T-helper 17 cell (primary cell): ENCODE data around the gene DFFB. TPM values are rescaled to one million over a fixed set of nuclear protein-coding genes. Genes with fewer than 3 reads are reported as not detected.
"Not testable (repeated sequence)": the region's sequence is repeated elsewhere in the genome, so short reads cannot be mapped to it uniquely, and the experiment has no call there.

ENCODE experiments used
- ATAC-seq: fragments of 150-1000 bp; cut with Tn5 transposase; 2 replicates; pipeline ENCODE4 v1.10.0; 2021; ENCODE audit warnings: mild to moderate bottlenecking, moderate library complexity
- DNase-seq, 3 donors: peaks; one replicate each; pipeline versions ENCODE4 v3.0.0 to v3.0.0-alpha.2; 2020 to 2021
- H3K9me3 ChIP-seq: one replicate; pipeline ENCODE4 v1.7.0; 2013; ENCODE audit warnings: low read length, mild to moderate bottlenecking; ENCODE audit not compliant: control insufficient read depth, poor library complexity, severe bottlenecking
- H3K27ac Mint-ChIP-seq: one replicate; pipeline ENCODE4 v1.8.0; 2022; ENCODE audit warnings: mild to moderate bottlenecking, moderate library complexity, mixed read lengths
- H3K27me3 Mint-ChIP-seq: one replicate; pipeline ENCODE4 v1.8.0; 2022; ENCODE audit warnings: mixed read lengths
- H3K36me3 Mint-ChIP-seq: one replicate; pipeline ENCODE4 v1.8.0; 2022; ENCODE audit warnings: low read depth, mixed read lengths
- H3K4me1 Mint-ChIP-seq: one replicate; pipeline ENCODE4 v1.8.0; 2022; ENCODE audit warnings: mild to moderate bottlenecking, mixed read lengths
- H3K4me3 Mint-ChIP-seq: one replicate; pipeline ENCODE4 v1.8.0; 2022; ENCODE audit warnings: mild to moderate bottlenecking, moderate library complexity, mixed read lengths
- total RNA-seq, 4 donors: library from RNA in 2 of 4; stranded (reverse) in 2 of 4; gene quantifications; one replicate each; pipeline ENCODE4 v1.2.3 and lab custom pipeline; 2022 to 2026

Gene DFFB
- total RNA-seq, result 10 to 100 TPM; 14.9 to 15.3 TPM
- 11.9 to 15.2 reads per million in 2 donors for total RNA-seq (lab: John Stamatoyannopoulos, UW)

- peak; percentile 98 for ATAC-seq
- no peaks in the 10 kb centered on the region for H3K9me3 ChIP-seq
- H3K4me1 Mint-ChIP-seq, result peaks cover 18% of the 10 kb centered on the region
Observed at GRCh38 chr1:3856923-3857790, at the start of gene DFFB, which contains the start of gene CEP104. DFFB (plus strand) TSS chr1:3857476; CDS start chr1:3857604, 128 bp downstream. CEP104 (minus strand) TSS chr1:3857211; CDS start chr1:3852407, 4,804 bp downstream.

GRCh38 chr1:3807769-3808168 is 49.5 kb upstream of the DFFB start:
- ATAC-seq, result no peak
- H3K27me3 Mint-ChIP-seq, result peaks cover 32% of the 10 kb centered on the region
- H3K4me3 Mint-ChIP-seq, result no peak overlapping the region
- peaks cover 2% of the 10 kb centered on the region for H3K4me1 Mint-ChIP-seq
- no peaks in the 10 kb centered on the region for H3K9me3 ChIP-seq
- DNase-seq, result no peak
- H3K36me3 Mint-ChIP-seq, result peaks cover 2% of the 10 kb centered on the region
- no peak overlapping the region for H3K27ac Mint-ChIP-seq

More at GRCh38 chr1:3856923-3857790, at the start of gene DFFB, which contains the start of gene CEP104:
- no peaks in the 10 kb centered on the region for H3K36me3 Mint-ChIP-seq
- H3K27me3 Mint-ChIP-seq, result no peaks in the 10 kb centered on the region
- peak within 1 kb of the TSS; percentile 92 for H3K27ac Mint-ChIP-seq
- peak within 1 kb of the TSS; percentile 99 for H3K4me3 Mint-ChIP-seq
- peak; percentile 94 to 98 (median 97) for DNase-seq

GRCh38 chr1:3809680-3810079 is 47.6 kb upstream of the DFFB start:
- no peak overlapping the region for H3K4me3 Mint-ChIP-seq
- no peaks in the 10 kb centered on the region for H3K9me3 ChIP-seq
- ATAC-seq (no peak), DNase-seq (no peak)
- H3K27ac Mint-ChIP-seq, result no peak overlapping the region
- H3K27me3 Mint-ChIP-seq, result peaks cover 13% of the 10 kb centered on the region
- H3K36me3 Mint-ChIP-seq, result peaks cover 2% of the 10 kb centered on the region
- H3K4me1 Mint-ChIP-seq, result no peaks in the 10 kb centered on the region

- H3K4me1 Mint-ChIP-seq, DNase-seq, H3K27ac Mint-ChIP-seq, H3K27me3 Mint-ChIP-seq, H3K36me3 Mint-ChIP-seq, H3K9me3 ChIP-seq, ATAC-seq, H3K4me3 Mint-ChIP-seq: not testable (repeated sequence)
Observed at GRCh38 chr1:3810149-3810761, 47.0 kb upstream of the DFFB start.

- DNase-seq (no peak), ATAC-seq (no peak)
- H3K4me3 Mint-ChIP-seq, result no peak overlapping the region
- no peaks in the 10 kb centered on the region for H3K9me3 ChIP-seq
- no peaks in the 10 kb centered on the region for H3K27me3 Mint-ChIP-seq
- H3K27ac Mint-ChIP-seq, result no peak overlapping the region
- no peaks in the 10 kb centered on the region for H3K4me1 Mint-ChIP-seq
- peaks cover 2% of the 10 kb centered on the region for H3K36me3 Mint-ChIP-seq
Observed at GRCh38 chr1:3811595-3811911, 45.7 kb upstream of the DFFB start.

GRCh38 chr1:3814065-3814464 is 43.2 kb upstream of the DFFB start:
- DNase-seq, result no peak
- no peaks in the 10 kb centered on the region for H3K9me3 ChIP-seq
- H3K36me3 Mint-ChIP-seq, result peaks cover 2% of the 10 kb centered on the region
- H3K27me3 Mint-ChIP-seq, result no peaks in the 10 kb centered on the region
- no peak overlapping the region for H3K27ac Mint-ChIP-seq
- peaks cover 4% of the 10 kb centered on the region for H3K4me1 Mint-ChIP-seq
- no peak for ATAC-seq
- H3K4me3 Mint-ChIP-seq, result no peak overlapping the region

- Mint-ChIP-seq H3K4me1 (peaks cover 9% of the 10 kb centered on the region), H3K36me3 (peaks cover 8% of the 10 kb centered on the region), H3K4me3 (no peak overlapping the region), H3K27ac (no peak overlapping the region), H3K27me3 (no peaks in the 10 kb centered on the region)
- ATAC-seq (no peak), DNase-seq (no peak)
- no peaks in the 10 kb centered on the region for H3K9me3 ChIP-seq
Observed at GRCh38 chr1:3814771-3815561, 42.3 kb upstream of the DFFB start.

GRCh38 chr1:3816331-3817137 is 40.7 kb upstream of the DFFB start:
- Mint-ChIP-seq H3K36me3 (peaks cover 12% of the 10 kb centered on the region), H3K4me1 (peaks cover 11% of the 10 kb centered on the region)

GRCh38 chr1:3817138-3817740 is 40.0 kb upstream of the DFFB start:
- Mint-ChIP-seq H3K36me3 (peaks cover 15% of the 10 kb centered on the region), H3K4me1 (peaks cover 11% of the 10 kb centered on the region), H3K4me3 (no peak overlapping the region), H3K27me3 (no peaks in the 10 kb centered on the region), H3K27ac (no peak overlapping the region)
- ATAC-seq, result no peak
- no peak for DNase-seq
- H3K9me3 ChIP-seq, result no peaks in the 10 kb centered on the region

More at GRCh38 chr1:3816331-3817137, 40.7 kb upstream of the DFFB start:
- Mint-ChIP-seq H3K4me3 (no peak overlapping the region), H3K27me3 (no peaks in the 10 kb centered on the region), H3K27ac (no peak overlapping the region)
- H3K9me3 ChIP-seq, result no peaks in the 10 kb centered on the region
- no peak for DNase-seq
- no peak for ATAC-seq

- H3K4me1 Mint-ChIP-seq, result peaks cover 11% of the 10 kb centered on the region
- no peaks in the 10 kb centered on the region for H3K9me3 ChIP-seq
- ATAC-seq, result no peak
- no peak for DNase-seq
- H3K36me3 Mint-ChIP-seq, result peaks cover 15% of the 10 kb centered on the region
- H3K27ac Mint-ChIP-seq, result no peak overlapping the region
- H3K27me3 Mint-ChIP-seq, result no peaks in the 10 kb centered on the region
- H3K4me3 Mint-ChIP-seq, result no peak overlapping the region
Observed at GRCh38 chr1:3817821-3818597, 39.3 kb upstream of the DFFB start.

GRCh38 chr1:3819771-3820200 is 37.5 kb upstream of the DFFB start:
- H3K36me3 Mint-ChIP-seq, result peaks cover 23% of the 10 kb centered on the region
- H3K27me3 Mint-ChIP-seq, result no peaks in the 10 kb centered on the region
- ATAC-seq, result no peak
- H3K4me3 Mint-ChIP-seq, result no peak overlapping the region
- no peaks in the 10 kb centered on the region for H3K9me3 ChIP-seq
- peaks cover 11% of the 10 kb centered on the region for H3K4me1 Mint-ChIP-seq
- peak overlapping the region; percentile 69 for H3K27ac Mint-ChIP-seq
- no peak for DNase-seq
